ENCODE measurements around the gene DPP7. TPM values are rescaled to one million over a fixed set of nuclear protein-coding genes. Genes with fewer than 3 reads are reported as not detected.
A peak's percentile ranks its signal among the peaks of the same experiment; 100 is the strongest.

DPP7 gene
- total and polyA plus RNA-seq, 2 of the 8 experiments (the other 6 are each of a cell fraction or from before 2014, with no cell fraction given): 21.2 to 26.8 TPM

DNA sequence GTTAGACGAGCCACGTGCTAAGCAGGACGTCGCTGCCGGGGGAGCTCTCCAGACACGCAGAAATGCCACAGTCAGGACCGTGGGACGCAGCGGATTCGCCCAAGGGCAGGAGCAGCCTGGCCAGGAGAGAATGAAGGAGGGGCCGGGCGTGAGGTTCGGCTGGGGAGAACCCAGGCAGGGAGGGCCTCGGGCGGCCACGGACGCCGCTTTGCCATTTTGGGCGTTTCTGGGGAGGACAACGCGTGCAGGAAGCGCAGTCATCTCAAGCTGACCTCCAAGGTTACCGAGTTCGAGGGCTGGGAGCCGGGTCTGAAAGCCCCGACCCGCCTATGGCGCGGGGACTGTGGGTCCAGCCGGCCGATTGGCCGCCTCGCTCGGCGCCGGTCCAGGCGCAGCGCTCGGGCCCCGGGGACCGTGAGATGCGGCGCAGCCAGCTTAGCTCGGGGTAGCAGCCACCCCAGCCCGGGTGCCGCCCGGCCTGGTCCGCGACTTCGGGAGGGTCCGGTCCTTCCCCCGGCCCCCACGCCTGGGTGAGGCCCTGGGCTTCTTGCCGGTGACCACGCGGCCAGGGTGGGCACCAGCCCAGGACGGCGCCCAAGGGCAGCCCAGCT lies 28.5 kb downstream of the DPP7 start (continued):
- TF ChIP-seq CHD7 (IDR thresholded peaks at IDR 0.05; ENCODE audit: insufficient replicate concordance, low read length) (no peak), RBBP5 (IDR thresholded peaks at IDR 0.05; ENCODE audit: borderline replicate concordance, low read depth, low read length) (0 out of 2 replicates have a peak, but pooled peaks have one; percentile 65), ASH2L (IDR thresholded peaks at IDR 0.05; ENCODE audit: low read length) (peak; percentile 40), ATF3 (IDR thresholded peaks at IDR 0.05; ENCODE audit: insufficient read depth, low read depth, low read length) (no peak), SUZ12 (IDR thresholded peaks at IDR 0.05; ENCODE audit: low read length) (no peak), SP1 (IDR thresholded peaks at IDR 0.05; ENCODE audit: low read depth, low read length) (no peak), E2F6 (IDR thresholded peaks at IDR 0.05) (no peak), EZH2 (IDR thresholded peaks at IDR 0.05; ENCODE audit: low read depth, low read length, severe bottlenecking) (peak; percentile 35), TEAD4 (IDR thresholded peaks at IDR 0.05; ENCODE audit: low read depth, low read length) (no peak)
